ENCODE data around the gene MGRN1.
"Not testable (repeated sequence)": the region's sequence is repeated elsewhere in the genome, so short reads cannot be mapped to it uniquely, and the experiment has no call there.

The MGRN1 gene

GRCh38 chr16:4737545-4737944, 112.9 kb downstream of the MGRN1 start:
- TF ChIP-seq, protein P1, sequence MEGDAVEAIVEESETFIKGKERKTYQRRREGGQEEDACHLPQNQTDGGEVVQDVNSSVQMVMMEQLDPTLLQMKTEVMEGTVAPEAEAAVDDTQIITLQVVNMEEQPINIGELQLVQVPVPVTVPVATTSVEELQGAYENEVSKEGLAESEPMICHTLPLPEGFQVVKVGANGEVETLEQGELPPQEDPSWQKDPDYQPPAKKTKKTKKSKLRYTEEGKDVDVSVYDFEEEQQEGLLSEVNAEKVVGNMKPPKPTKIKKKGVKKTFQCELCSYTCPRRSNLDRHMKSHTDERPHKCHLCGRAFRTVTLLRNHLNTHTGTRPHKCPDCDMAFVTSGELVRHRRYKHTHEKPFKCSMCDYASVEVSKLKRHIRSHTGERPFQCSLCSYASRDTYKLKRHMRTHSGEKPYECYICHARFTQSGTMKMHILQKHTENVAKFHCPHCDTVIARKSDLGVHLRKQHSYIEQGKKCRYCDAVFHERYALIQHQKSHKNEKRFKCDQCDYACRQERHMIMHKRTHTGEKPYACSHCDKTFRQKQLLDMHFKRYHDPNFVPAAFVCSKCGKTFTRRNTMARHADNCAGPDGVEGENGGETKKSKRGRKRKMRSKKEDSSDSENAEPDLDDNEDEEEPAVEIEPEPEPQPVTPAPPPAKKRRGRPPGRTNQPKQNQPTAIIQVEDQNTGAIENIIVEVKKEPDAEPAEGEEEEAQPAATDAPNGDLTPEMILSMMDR (IDR thresholded peaks at IDR 0.05; ENCODE audit: low read depth, low read length), result no peak

GRCh38 chr16:4738370-4738769, 113.7 kb downstream of the MGRN1 start:
- H3K4me3 ChIP-seq (ENCODE audit: low read depth, low read length); in situ Hi-C loops (cut with HindIII; ENCODE audit: low sequenced_read_pairs); DNase-seq (ENCODE audit: low read depth, low spot score): not testable (repeated sequence)

More at GRCh38 chr16:4737545-4737944, 112.9 kb downstream of the MGRN1 start:
- H3K4me3 ChIP-seq (ENCODE audit: low read depth, low read length), result no peak overlapping the region
- no peak for DNase-seq (ENCODE audit: low read depth, low spot score)
- in situ Hi-C loops (cut with HindIII; ENCODE audit: low sequenced_read_pairs), result no loop called here

Data from astrocyte of the spinal cord (primary cell).